ENCODE results near the gene LRRC25. TPM values are rescaled to one million over a fixed set of nuclear protein-coding genes. Genes with fewer than 3 reads are reported as not detected.
A peak's percentile ranks its signal among the peaks of the same experiment; 100 is the strongest.

Gene LRRC25
- total RNA-seq, 2 experiments from 2014 or later = 0.98 to 4.1 TPM

DNA sequence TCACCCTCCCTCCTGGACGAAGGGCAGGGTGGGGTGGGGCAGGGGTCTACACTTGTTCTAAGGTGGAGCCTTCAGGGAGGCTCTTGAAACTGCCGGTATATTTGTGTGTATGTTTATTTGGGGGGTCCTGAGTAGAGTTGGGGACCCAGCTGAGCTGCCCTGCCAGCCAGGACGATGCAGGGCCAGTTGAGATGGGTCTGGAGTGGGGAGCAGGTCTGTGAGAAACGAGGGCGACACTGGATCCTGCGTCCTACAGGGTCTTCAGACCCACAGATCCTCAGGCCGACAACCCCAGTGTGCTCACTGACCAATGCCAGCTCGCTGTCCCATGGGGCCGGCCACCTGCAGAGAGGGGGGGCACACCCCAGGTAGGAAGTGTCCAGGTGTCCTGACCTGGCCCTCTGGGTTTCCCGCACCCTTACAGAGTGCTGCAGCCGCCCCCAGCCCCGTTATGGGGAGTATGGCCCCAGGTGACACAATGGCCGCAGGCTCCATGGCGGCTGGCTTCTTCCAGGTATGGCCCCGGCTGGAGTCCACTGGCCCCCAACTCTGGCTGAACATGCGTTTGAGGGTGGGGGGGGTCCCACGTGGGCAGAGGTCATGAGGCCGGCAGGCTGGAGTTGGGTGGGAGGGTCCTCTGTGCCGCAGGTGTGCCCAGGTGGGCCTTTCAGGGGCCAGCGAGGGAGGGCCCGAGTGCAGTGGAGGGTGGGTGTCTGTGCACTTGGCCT, 33.2 kb upstream of the LRRC25 start:
- Histone ChIP-seq H3K9me3 (ENCODE audit: low read length) (no peaks in the 10 kb centered on the region), H3K9me2 (ENCODE audit: insufficient read depth, low read length) (no peaks in the 10 kb centered on the region), H3K4me1 (ENCODE audit: insufficient read depth, low read length, poor library complexity, severe bottlenecking) (peaks cover 37% of the 10 kb centered on the region), H3K79me2 (ENCODE audit: insufficient read depth, low read depth, low read length) (no peaks in the 10 kb centered on the region), H2AFZ (ENCODE audit: low read length) (no peak overlapping the region), H3K4me3 (ENCODE audit: low read depth, low read length, poor library complexity, severe bottlenecking) (no peak overlapping the region), H4K20me1 (ENCODE audit: insufficient read depth, low read length) (no peaks in the 10 kb centered on the region), H3K36me3 (ENCODE audit: insufficient read depth, low read length) (no peaks in the 10 kb centered on the region), H3K27ac (ENCODE audit: low read depth, low read length, poor library complexity, severe bottlenecking) (no peak overlapping the region), H3K4me2 (ENCODE audit: low read length) (no peak overlapping the region)
- ChIA-PET CTCF (ENCODE audit: unreplicated experiment) (no interaction called here), POLR2A (no interaction called here)
- intact Hi-C loops (cut with micrococcal nuclease; ENCODE audit: unreplicated experiment) = no loop called here
- no TSS peak for BruUV-seq (replicated peaks)
- no peak for DNase-seq (ENCODE audit: low spot score)
- TF ChIP-seq, protein P1, sequence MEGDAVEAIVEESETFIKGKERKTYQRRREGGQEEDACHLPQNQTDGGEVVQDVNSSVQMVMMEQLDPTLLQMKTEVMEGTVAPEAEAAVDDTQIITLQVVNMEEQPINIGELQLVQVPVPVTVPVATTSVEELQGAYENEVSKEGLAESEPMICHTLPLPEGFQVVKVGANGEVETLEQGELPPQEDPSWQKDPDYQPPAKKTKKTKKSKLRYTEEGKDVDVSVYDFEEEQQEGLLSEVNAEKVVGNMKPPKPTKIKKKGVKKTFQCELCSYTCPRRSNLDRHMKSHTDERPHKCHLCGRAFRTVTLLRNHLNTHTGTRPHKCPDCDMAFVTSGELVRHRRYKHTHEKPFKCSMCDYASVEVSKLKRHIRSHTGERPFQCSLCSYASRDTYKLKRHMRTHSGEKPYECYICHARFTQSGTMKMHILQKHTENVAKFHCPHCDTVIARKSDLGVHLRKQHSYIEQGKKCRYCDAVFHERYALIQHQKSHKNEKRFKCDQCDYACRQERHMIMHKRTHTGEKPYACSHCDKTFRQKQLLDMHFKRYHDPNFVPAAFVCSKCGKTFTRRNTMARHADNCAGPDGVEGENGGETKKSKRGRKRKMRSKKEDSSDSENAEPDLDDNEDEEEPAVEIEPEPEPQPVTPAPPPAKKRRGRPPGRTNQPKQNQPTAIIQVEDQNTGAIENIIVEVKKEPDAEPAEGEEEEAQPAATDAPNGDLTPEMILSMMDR (conservative IDR thresholded peaks at IDR 0.05; ENCODE audit: low read length) = no peak
- TF ChIP-seq EZH2phosphoT487 (IDR thresholded peaks at IDR 0.05; ENCODE audit: borderline replicate concordance, low read depth, low read length) = no peak

DNA sequence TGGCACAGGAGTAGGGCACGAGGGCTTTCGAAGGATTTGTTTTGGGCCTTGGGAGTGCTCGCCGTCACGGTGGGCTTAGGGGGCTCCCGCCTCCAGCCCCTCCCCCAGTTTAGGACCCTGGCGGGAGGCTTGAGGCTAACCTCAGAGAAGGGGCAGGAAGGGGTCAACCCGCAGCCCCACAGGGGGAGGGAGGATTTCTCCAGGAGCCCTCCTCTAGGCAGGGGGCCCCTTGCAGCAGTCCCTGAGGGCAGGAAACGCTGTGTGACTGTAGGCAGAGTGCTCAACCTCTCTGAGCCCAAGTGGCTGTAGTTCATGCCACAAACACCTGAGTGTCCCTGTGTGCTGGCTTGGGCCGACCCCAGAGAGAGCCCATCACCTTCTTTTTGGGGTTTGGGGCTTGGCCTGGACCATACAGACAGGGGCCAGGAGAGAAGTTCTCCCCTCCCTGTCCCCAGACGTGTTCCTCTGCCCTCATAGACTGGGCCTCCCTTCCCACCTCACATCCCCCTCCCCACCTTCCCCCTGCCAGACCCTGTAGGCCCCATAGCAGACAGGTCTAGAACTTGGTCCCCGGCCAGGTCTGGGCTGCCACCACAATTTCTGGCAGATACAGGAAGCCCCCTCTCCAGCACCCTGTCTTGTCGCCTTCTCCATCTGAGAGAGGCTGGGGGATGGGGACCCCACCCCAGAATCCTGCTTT, 32.4 kb upstream of the LRRC25 start:
- no peaks in the 10 kb centered on the region for H3K9me2 ChIP-seq (ENCODE audit: insufficient read depth, low read length)
- BruUV-seq (replicated peaks) = no TSS peak
- peaks cover 44% of the 10 kb centered on the region for H3K4me1 ChIP-seq (ENCODE audit: insufficient read depth, low read length, poor library complexity, severe bottlenecking)
- H3K9me3 ChIP-seq (ENCODE audit: low read length) = no peaks in the 10 kb centered on the region
- intact Hi-C loops (cut with micrococcal nuclease; ENCODE audit: unreplicated experiment) = loop anchor here (10.0 kb wide), 1 partner anchor 405 kb away; the partner anchor contains the start of gene UPF1
- no peaks in the 10 kb centered on the region; the same call in 1 of the 2 replicates for H4K20me1 ChIP-seq (ENCODE audit: insufficient read depth, low read length)
- no peaks in the 10 kb centered on the region for H3K79me2 ChIP-seq (ENCODE audit: insufficient read depth, low read depth, low read length)
- H3K4me3 ChIP-seq (ENCODE audit: low read depth, low read length, poor library complexity, severe bottlenecking) = peak overlapping the region; percentile 41
- H3K27ac ChIP-seq (ENCODE audit: low read depth, low read length, poor library complexity, severe bottlenecking) = no peak overlapping the region
- no peak for DNase-seq (ENCODE audit: low spot score)
- TF ChIP-seq EZH2phosphoT487 (IDR thresholded peaks at IDR 0.05; ENCODE audit: borderline replicate concordance, low read depth, low read length) = no peak
- TF ChIP-seq, protein P1 (conservative IDR thresholded peaks at IDR 0.05; ENCODE audit: low read length) = no peak
- peak overlapping the region; percentile 66 for H3K4me2 ChIP-seq (ENCODE audit: low read length)
- CTCF ChIA-PET (ENCODE audit: unreplicated experiment) = no interaction called here
- H3K36me3 ChIP-seq (ENCODE audit: insufficient read depth, low read length) = no peaks in the 10 kb centered on the region
- no peak overlapping the region for H2AFZ ChIP-seq (ENCODE audit: low read length)
- POLR2A ChIA-PET = no interaction called here

All from OCI-LY7 (cell line).